Measurements from ENCODE around the gene FOXQ1.

DNA sequence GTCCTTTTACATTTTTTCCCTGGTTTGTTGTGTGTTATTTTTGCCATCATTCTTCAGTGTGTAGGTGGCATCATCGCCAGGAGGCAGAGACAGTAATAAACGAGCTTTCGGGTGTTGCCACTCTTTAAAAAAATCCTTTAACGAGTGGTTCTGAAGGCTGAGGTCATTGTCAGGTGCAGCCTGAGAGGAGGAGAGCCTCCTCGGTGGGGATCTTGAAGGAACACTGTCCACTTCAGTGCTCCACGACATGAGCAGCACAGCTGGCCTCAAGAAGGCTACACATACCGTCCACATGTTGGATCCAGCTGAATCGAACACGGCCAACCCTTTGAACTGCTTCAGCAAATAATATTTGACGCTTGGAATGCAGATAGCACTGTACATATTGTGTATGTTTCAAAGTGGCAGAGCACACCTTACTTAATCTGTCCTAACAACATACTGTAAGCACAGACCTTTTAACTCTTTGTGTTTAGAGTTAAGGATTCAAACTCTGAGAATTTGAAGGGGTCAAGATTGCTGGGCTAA, 48.0 kb upstream of the FOXQ1 start:
- TF ChIP-seq, protein P1, sequence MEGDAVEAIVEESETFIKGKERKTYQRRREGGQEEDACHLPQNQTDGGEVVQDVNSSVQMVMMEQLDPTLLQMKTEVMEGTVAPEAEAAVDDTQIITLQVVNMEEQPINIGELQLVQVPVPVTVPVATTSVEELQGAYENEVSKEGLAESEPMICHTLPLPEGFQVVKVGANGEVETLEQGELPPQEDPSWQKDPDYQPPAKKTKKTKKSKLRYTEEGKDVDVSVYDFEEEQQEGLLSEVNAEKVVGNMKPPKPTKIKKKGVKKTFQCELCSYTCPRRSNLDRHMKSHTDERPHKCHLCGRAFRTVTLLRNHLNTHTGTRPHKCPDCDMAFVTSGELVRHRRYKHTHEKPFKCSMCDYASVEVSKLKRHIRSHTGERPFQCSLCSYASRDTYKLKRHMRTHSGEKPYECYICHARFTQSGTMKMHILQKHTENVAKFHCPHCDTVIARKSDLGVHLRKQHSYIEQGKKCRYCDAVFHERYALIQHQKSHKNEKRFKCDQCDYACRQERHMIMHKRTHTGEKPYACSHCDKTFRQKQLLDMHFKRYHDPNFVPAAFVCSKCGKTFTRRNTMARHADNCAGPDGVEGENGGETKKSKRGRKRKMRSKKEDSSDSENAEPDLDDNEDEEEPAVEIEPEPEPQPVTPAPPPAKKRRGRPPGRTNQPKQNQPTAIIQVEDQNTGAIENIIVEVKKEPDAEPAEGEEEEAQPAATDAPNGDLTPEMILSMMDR (IDR thresholded peaks at IDR 0.05; ENCODE audit: insufficient read depth, low read length): no peak
- no peak for TF ChIP-seq POLR2AphosphoS5 (IDR thresholded peaks at IDR 0.05; ENCODE audit: low read depth)

Data from HL-60 (cell line).